IMR-90 (cell line): Measurements from ENCODE around the gene STX11. TPM values are rescaled to one million over a fixed set of nuclear protein-coding genes. Genes with fewer than 3 reads are reported as not detected.

Experiments used
- ATAC-seq: fragments of 200-7000 bp; cut with Tn5 transposase; 2 replicates; pipeline ENCODE4 v1.9.1; 2020; ENCODE audit warnings: low read depth, mild to moderate bottlenecking, moderate library complexity
- BruUV-seq: library from RNA; stranded (reverse); fragments of 400-500 nt; replicated peaks from 2 replicates; lab custom pipeline; 2021; lab: Mats Ljungman, UMichigan
- CTCF ChIA-PET: fragments of 300-600 bp; formaldehyde crosslinking; extraction: SDS; loops from one replicate; lab custom pipeline; 2021; ENCODE audit warnings: antibody characterized with exemption; lab: Yijun Ruan, JAX
- POLR2A ChIA-PET: fragments of 300-600 bp; sonication (Branson Sonifier 250); formaldehyde crosslinking; loops from one replicate; lab custom pipeline; 2022; ENCODE audit warnings: antibody characterized with exemption; ENCODE audit not compliant: unreplicated experiment; lab: Charles Lee
- DNase-seq: peaks from one replicate; pipeline ENCODE4 v3.0.0; 2013
- H2AFZ ChIP-seq: replicated peaks from 2 replicates; pipeline ENCODE3; 2013; ENCODE audit warnings: low read length, mild to moderate bottlenecking; ENCODE audit not compliant: poor library complexity
- H2AK5ac ChIP-seq: 2 replicates; pipeline ENCODE4 v1.6.1; 2013; ENCODE audit warnings: low read depth, low read length, inconsistent platforms
- H2AK9ac ChIP-seq: replicated peaks from 2 replicates; pipeline ENCODE3; 2013; ENCODE audit warnings: mild to moderate bottlenecking, low read depth, low read length, moderate library complexity; ENCODE audit not compliant: poor library complexity
- H2BK120ac ChIP-seq: 2 replicates; pipeline ENCODE4 v1.6.1; 2013; ENCODE audit warnings: low read depth, low read length, inconsistent platforms
- H2BK15ac ChIP-seq: 3 replicates; pipeline ENCODE4 v1.6.1; 2013; ENCODE audit warnings: low read depth, low read length, inconsistent platforms
- H2BK20ac ChIP-seq: 2 replicates; pipeline ENCODE4 v1.6.1; 2013; ENCODE audit warnings: low read depth, mild to moderate bottlenecking, inconsistent platforms, low read length, moderate library complexity
- H2BK5ac ChIP-seq: 2 replicates; pipeline ENCODE4 v1.6.1; 2013; ENCODE audit warnings: mild to moderate bottlenecking, low read depth, low read length, inconsistent platforms; ENCODE audit not compliant: poor library complexity, severe bottlenecking
- H3K14ac ChIP-seq: replicated peaks from 2 replicates; pipeline ENCODE4 v1.6.1; 2013; ENCODE audit warnings: low read depth, low read length, inconsistent platforms
- H3K18ac ChIP-seq: 2 replicates; pipeline ENCODE4 v1.6.1; 2013; ENCODE audit warnings: low read depth, low read length, control low read depth
- H3K23ac ChIP-seq: 2 replicates; pipeline ENCODE4 v1.6.1; 2013; ENCODE audit warnings: low read depth, low read length, inconsistent platforms
- H3K27ac ChIP-seq: 2 replicates; pipeline ENCODE4 v1.5.1; 2013; ENCODE audit warnings: mild to moderate bottlenecking, control low read depth, low read length; ENCODE audit not compliant: insufficient read depth
- H3K27me3 ChIP-seq: 2 replicates; pipeline ENCODE4 v1.6.1; 2013; ENCODE audit warnings: low read length; ENCODE audit not compliant: control insufficient read depth, insufficient read depth
- H3K36me3 ChIP-seq: 2 replicates; pipeline ENCODE4 v1.6.1; 2013; ENCODE audit warnings: low read length, mixed read lengths; ENCODE audit not compliant: control insufficient read depth, insufficient read depth
- H3K4ac ChIP-seq: 2 replicates; pipeline ENCODE4 v1.6.1; 2013; ENCODE audit warnings: low read depth, low read length, inconsistent platforms
- H3K4me1 ChIP-seq: 2 replicates; pipeline ENCODE4 v1.6.1; 2013; ENCODE audit warnings: low read length, mixed read lengths; ENCODE audit not compliant: control insufficient read depth, insufficient read depth
- H3K4me2 ChIP-seq: 2 replicates; pipeline ENCODE4 v1.6.1; 2013; ENCODE audit warnings: low read depth, mild to moderate bottlenecking, control low read depth, low read length, moderate library complexity
- H3K4me3 ChIP-seq: 2 replicates; pipeline ENCODE4 v1.5.1; 2013; ENCODE audit warnings: low read depth, mild to moderate bottlenecking, control low read depth, low read length, moderate library complexity; ENCODE audit not compliant: insufficient read depth
- H3K56ac ChIP-seq: 2 replicates; pipeline ENCODE4 v1.6.1; 2013; ENCODE audit warnings: low read length, inconsistent platforms; ENCODE audit not compliant: insufficient read depth; ENCODE audit errors: extremely low read depth
- H3K79me1 ChIP-seq, 2 experiments: 2 replicates each; pipeline ENCODE4 v1.6.1; 2013; ENCODE audit warnings: low read length in 2 of 2, inconsistent platforms in 1 of 2, low read depth in 1 of 2
- H3K9ac ChIP-seq: 2 replicates; pipeline ENCODE4 v1.6.1; 2013; ENCODE audit warnings: low read depth, low read length, control low read depth
- H3K9me1 ChIP-seq: 2 replicates; pipeline ENCODE4 v1.6.1; 2013; ENCODE audit warnings: low read length, inconsistent platforms; ENCODE audit not compliant: insufficient read depth
- H3K9me3 ChIP-seq: 2 replicates; pipeline ENCODE4 v1.6.1; 2013; ENCODE audit warnings: low read length; ENCODE audit not compliant: control insufficient read depth, insufficient read depth
- H4K20me1 ChIP-seq: 2 replicates; pipeline ENCODE4 v1.6.1; 2013; ENCODE audit warnings: low read length, inconsistent platforms; ENCODE audit not compliant: insufficient read depth
- H4K5ac ChIP-seq: 2 replicates; pipeline ENCODE4 v1.6.1; 2013; ENCODE audit warnings: mild to moderate bottlenecking, low read depth, low read length, control low read depth
- H4K8ac ChIP-seq, 2 experiments: 2 replicates each; pipeline ENCODE4 v1.6.1; 2013; ENCODE audit warnings: low read depth in 2 of 2, low read length in 2 of 2, control low read depth in 1 of 2, inconsistent platforms in 1 of 2
- H4K91ac ChIP-seq: 2 replicates; pipeline ENCODE4 v1.6.1; 2013; ENCODE audit warnings: low read depth, low read length, inconsistent platforms; ENCODE audit not compliant: insufficient read depth
- CTCF ChIP-seq: conservative IDR thresholded peaks from 2 replicates; pipeline ENCODE4 v1.5.1; 2012; ENCODE audit warnings: mild to moderate bottlenecking, low read depth, low read length, improper control_type of control experiment
- WGBS, 2 experiments: methylation state at CpG; one replicate each; pipeline versions ENCODE4 v1.1.5 to v1.1.7; 2013; ENCODE audit warnings: missing lambda C conversion rate in 2 of 2; ENCODE audit not compliant: insufficient read length in 1 of 2; ENCODE audit errors: extremely low coverage in 2 of 2; 5-methylcytosine and 5-hydroxymethylcytosine counted together
- dilution Hi-C: fragments of 300-500 bp; cut with HindIII; formaldehyde crosslinking; loops from one replicate; pipeline ENCODE4 v1.14.3; 2018; ENCODE audit warnings: low sequenced_read_pairs; ENCODE audit not compliant: unreplicated experiment
- in situ Hi-C: fragments of 300-500 bp; cut with MboI; formaldehyde crosslinking; loops from 3 replicates; pipeline ENCODE4 v1.14.3; 2019; ENCODE audit warnings: low sequenced_read_pairs, inconsistent platforms, mixed read lengths
- intact Hi-C: fragments of 100-400 bp; cut with micrococcal nuclease; formaldehyde crosslinking; loops from 2 replicates; pipeline ENCODE4 v1.10.0; 2022
- polyA plus RNA-seq, 3 experiments: library from polyadenylated mRNA; depleted of rRNA; stranded (reverse); fragments of >200 nt; gene quantifications; 2 replicates each; pipeline ENCODE4 v1.2.3, GENCODE V29; 2012; ENCODE audit warnings: low replicate concordance in 1 of 3
- total RNA-seq: library from RNA; depleted of rRNA; stranded (reverse); fragments of >200 nt; gene quantifications from 2 replicates; pipeline ENCODE4 v1.2.3, GENCODE V29; 2012

The STX11 gene
- total and polyA plus RNA-seq, 2 of the 4 experiments (the other 2 are of a cell fraction), result 0.54 to 0.68 TPM

DNA sequence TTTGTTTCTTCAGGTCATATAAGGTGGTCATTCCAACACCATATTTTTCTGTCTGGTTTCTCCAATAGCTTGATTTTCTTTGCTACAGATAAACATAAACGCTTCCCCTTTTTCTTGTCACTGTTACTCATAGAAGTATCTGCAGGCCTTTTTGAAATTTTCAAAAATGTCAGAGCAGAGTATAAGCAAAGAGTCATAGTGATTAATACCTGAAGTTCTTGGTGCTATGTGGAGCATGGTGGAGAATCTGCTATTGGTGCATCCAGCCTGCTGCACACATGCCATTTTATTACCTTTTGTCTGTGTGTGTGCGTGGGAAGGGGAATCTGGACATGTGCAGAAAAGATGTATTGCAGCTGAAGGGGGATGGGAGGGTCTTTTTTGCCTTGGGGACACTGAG, 19.7 kb downstream of the STX11 start:
- intact Hi-C loops (no loop called here), dilution Hi-C loops (no loop called here), in situ Hi-C loops (no loop called here)
- H2AK9ac ChIP-seq, result no peak overlapping the region
- peaks cover 6% of the 10 kb centered on the region for H3K9me3 ChIP-seq
- WGBS, 2 experiments, result no CpG with 5 or more reads among the region's 2 CpGs
- no peak overlapping the region for H3K14ac ChIP-seq
- no peaks in the 10 kb centered on the region; the same call in 1 of the 2 replicates for H3K9me1 ChIP-seq
- no peak overlapping the region for H3K23ac ChIP-seq
- ChIA-PET CTCF (no interaction called here), POLR2A (no interaction called here)
- BruUV-seq, result no TSS peak
- ATAC-seq (no peak), DNase-seq (no peak)
- no peak for TF ChIP-seq CTCF
- H3K4me1 ChIP-seq, result no peaks in the 10 kb centered on the region
- no peak overlapping the region for H3K4ac ChIP-seq
- H4K20me1 ChIP-seq, result no peaks in the 10 kb centered on the region
- H3K27me3 ChIP-seq, result peaks cover 4% of the 10 kb centered on the region
- no peak overlapping the region for H2BK5ac ChIP-seq
- no peak overlapping the region for H2BK15ac ChIP-seq
- H2BK120ac ChIP-seq, result no peak overlapping the region
- H2AFZ ChIP-seq, result no peak overlapping the region
- H3K56ac ChIP-seq, result no peak overlapping the region
- H3K36me3 ChIP-seq, result no peaks in the 10 kb centered on the region
- no peak overlapping the region for H2BK20ac ChIP-seq
- no peak overlapping the region for H3K4me2 ChIP-seq
- no peak overlapping the region for H4K5ac ChIP-seq
- no peak overlapping the region for H4K8ac ChIP-seq
- no peak overlapping the region for H3K9ac ChIP-seq
- no peak overlapping the region for H3K18ac ChIP-seq
- H4K91ac ChIP-seq, result no peak overlapping the region
- H3K27ac ChIP-seq, result no peak overlapping the region
- no peaks in the 10 kb centered on the region for H3K79me1 ChIP-seq
- no peak overlapping the region for H2AK5ac ChIP-seq
- H3K4me3 ChIP-seq, result no peak overlapping the region
